GM19463 (cell line): ENCODE measurements around the gene GGA2.
A peak's percentile ranks its signal among the peaks of the same experiment; 100 is the strongest.
"Not testable (repeated sequence)": the region's sequence is repeated elsewhere in the genome, so short reads cannot be mapped to it uniquely, and the experiment has no call there.

ENCODE experiments used
- ATAC-seq: cut with Tn5 transposase; IDR thresholded peaks from one replicate; pipeline ENCODE4 v1.9.1; 2021; ENCODE audit warnings: mild to moderate bottlenecking, moderate library complexity; ENCODE audit not compliant: unreplicated experiment

Gene GGA2

DNA sequence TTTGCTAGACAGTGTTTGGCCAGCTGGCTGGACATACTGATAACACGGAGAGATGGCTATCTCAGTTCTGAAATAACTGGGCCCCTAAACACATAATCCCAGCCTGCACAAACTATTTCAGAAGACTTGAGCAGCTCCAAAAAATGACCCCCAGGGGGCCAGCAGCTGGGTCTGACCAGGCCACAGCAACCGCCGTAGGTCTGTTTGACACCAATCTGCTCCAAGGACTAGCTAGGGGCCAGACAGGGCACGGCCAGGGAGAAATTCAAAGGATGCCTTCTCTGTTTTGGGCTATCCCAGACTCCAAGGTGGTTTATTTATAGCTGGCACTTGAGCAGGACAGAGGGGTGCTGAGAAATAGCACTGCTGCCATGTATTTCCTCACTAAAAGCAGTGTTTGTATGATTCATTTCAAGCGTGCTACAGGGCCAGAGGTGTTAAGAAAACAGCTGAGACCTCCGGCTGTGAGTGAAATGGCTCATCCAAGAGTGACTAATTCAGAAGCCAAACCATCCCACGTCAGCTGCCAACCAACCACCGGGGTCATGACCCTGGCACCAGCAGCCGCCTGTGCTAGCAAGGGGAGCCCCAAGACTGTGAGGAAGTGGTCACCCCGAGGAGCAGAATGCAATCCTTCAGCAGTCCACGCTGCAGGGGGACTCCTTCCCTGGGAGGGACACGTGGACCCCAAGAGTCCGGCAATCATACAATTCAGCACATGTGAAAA, 5.7 kb downstream of the GGA2 start:
- peak; percentile 73 for ATAC-seq

DNA sequence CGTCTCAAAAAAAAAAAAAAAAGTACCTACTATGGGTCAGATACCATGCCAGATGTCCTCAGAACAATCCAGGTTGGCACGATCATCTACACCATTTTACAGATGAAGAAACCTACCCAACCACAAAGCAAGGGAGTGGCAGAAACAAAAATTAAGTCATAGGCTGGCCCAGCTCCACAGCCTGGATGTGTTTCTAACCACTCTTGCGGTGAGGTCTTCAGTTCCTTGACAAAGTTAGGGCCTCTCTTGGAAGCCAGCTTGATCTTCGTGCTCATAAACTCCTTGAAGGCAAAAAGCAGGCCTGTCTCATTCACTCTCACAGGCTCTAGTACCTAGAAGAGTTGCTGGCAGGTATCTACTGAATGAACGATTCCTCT, 6.2 kb downstream of the GGA2 start:
- ATAC-seq, result peak; percentile 15

DNA sequence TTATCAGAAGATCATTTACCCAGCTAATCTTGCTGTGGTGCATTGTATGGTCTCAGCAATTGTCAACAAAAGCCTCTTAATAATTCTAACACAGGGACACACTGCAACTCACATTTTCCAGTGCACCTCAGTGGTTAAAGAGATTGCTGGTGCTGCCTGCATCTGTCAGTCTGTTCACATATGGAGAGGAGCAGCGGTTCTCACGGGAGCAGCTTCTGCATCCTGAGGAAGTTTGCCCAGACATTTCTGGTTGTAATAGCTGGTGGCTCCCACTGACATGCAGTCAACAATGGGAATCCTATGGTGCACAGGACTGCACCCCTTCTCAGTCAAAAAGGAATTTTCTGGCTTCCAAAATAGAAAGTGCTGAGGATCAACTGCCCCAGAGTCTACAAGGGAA, 7.8 kb downstream of the GGA2 start:
- ATAC-seq, result no peak

DNA sequence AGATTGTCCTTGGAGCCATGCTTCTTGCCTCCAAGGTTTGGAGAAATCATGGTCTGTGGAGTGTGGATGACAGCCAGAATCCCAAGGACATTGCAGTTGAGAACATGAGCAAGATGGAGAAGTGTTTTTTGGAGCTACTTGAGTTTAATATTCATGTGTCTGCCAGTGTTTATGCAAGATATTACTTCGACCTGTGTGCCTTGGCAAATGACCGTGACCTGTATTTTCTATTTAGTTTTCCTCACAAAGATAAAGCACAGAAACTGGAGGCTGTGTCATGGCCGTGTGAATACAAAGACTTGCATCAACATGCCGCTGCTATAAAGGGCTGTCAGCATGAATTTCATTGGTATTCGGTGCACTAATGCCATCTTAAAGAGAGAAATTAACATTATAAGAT, 9.0 kb downstream of the GGA2 start:
- ATAC-seq, result no peak

DNA sequence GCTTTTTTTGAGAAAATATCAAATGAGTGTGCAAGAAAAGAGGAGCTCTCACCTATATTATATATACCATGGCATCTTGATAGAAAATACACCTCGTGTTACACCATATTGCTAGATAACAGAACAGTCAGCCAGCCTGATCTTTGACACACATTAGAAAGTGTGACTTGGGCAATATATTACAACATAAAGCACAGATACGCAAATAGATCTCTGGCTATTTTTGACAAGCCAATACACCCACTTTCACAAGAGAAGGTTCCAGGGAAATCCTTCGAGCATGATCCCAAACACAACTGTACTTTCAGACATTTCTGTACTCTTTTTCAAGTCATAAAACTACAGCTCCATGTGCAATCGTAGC, 9.4 kb downstream of the GGA2 start:
- no peak for ATAC-seq

DNA sequence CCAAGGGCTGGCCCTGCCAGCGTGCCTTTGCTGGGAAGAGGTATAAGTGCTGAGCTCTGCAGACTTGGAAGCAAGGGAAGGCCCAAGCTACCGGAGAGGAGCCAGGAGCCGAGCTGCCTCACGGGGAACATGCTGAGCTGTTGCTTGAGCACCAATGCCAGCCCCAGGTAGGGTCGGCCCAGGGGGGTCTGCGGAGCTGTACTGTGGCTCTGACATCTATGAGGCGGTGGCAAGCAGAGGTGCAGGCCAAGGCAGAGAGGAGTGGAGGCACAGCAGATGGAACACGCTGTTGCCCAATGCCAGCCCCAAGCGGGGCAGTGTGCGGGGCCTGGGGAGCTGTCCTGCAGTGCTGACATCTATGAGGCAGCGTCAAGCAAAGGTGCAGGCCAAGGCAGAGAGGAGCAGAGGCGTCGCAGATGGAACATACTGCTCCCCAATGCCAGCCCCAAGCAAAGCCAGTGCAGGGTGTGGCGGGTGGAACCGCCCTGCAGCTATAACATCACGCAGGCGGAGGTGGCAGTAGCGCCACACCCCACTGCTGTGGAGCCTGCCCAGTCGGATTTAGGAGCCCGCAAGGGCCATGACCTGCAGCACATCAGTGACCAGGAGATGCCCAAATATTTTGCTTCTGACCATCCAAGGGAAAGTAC, 10.0 kb downstream of the GGA2 start:
- ATAC-seq, result no peak

DNA sequence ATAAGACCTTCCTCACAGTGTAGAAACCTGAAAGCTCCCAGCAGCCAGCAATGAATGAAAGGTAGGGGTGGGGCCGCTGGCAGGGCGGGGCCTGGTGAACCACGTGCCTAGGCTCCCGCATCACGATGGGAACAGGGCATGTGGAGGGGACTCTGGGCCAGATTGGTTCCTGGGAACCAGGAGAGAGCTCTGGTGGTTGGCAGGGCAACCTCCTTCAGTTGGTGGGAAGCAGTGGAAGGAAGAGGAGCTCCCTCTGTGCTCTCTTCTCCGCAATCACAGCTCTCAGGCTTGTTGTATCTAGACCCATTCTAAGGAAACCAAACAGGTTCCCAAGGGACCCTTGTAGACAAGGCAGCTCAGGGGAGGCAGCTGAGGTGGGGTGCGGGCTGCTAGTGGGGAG, 10.5 kb downstream of the GGA2 start:
- no peak for ATAC-seq

DNA sequence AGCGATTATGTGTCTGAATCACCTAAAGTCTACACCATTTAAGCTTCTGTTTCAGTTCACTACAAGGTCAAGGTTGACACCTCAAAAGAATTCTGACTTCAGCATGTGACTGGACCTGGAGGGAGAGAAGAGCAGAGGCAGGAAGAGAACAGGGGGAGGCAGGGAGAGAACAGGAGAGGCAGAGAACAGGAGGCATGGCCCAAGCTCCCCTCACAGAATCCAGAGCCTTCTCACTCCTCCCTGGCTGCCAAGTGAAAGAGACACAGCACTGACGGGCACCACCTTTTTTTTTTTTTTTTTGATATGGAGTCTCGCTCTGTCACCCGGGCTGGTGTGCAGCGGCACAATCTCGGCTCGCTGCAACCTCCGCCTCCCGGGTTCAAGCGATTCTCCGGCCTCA, 11.4 kb downstream of the GGA2 start:
- no peak for ATAC-seq

DNA sequence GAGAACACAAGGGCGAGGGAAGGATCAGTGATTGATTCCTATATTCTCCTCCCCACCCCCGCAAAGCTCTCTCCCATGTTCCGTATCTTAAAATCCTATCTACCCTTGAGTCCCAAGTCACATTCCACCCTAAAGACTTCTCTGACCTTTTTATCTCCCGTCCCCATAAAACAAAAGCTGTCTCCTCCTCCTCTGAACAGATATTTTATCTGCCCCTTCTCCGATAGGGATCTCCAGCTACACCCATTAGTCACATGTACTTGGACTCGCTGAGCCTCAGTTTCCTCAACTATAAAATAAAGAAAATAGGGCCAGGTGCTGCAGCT, 12.8 kb downstream of the GGA2 start:
- no peak for ATAC-seq

DNA sequence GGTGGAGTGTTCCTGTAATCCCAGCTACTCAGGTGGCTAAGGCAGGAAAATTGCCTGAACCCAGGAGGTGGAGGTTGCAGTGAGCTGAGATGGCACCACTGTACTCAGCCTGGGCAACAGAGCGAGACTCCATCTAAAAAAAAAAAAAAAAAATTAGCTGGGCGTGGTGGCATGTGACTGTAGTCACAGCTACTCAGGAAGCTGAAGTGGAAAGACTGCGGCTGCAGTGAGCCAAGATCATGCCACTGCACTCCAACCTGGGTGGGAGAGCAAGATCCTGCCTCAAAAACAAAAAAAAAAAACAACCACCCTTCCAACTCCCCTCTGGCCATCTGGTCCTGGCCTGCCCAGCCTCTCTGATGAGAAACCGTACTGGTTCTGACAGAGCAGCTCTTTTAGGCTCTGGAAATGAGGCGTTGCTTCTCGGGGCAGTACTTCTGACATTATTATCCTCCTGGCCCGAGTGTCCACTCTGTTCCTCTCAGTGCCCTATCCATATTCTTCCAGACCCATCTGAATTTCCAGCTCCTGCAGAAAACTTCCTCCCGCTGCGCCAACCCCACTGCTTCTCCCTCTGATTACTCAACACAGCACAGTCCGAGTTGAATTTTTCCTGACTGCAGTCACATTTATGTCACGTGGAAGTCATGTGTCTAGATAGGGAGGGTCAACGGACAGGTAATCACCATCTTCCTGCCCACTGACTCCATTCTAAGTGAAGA, 13.3 kb downstream of the GGA2 start:
- no peak for ATAC-seq

DNA sequence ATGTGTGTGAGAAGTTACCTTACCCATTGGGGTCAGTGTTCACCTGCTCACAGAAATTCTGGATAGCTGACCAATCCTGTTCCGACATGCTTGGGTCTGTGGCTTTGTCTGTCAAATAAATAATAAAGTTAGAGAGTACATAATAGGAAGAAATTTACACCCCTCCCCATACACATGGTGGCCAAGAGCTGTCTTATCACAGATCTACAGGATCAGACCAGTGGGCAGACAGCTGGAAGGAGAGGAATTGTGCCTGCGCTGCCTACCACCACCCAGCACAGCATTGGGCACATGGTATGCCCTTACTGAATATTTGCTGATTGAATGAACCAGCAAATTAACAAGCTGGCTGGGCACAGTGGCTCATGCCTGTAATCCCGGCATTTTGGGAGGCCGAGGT, 14.6 kb downstream of the GGA2 start:
- no peak for ATAC-seq

DNA sequence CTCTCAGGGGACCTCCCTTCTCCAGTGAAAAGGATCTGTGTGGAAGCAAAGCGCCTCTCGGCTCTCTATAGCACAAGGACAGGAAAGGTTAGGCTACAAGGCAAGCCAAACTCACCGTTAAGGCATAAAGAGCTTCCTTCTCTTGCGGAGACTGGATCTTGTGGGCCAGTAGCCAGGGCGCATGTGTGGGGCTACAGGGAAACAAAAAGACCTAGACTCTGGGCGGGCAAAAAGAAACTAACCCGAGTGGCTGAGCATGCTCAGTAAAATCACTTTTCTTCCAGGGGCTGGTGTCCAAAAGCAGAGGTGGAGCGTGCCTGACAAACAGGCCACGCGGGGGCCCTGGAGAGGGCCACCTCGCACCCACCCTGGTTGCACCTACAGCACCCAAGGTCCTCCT, 16.1 kb downstream of the GGA2 start:
- ATAC-seq, result no peak

DNA sequence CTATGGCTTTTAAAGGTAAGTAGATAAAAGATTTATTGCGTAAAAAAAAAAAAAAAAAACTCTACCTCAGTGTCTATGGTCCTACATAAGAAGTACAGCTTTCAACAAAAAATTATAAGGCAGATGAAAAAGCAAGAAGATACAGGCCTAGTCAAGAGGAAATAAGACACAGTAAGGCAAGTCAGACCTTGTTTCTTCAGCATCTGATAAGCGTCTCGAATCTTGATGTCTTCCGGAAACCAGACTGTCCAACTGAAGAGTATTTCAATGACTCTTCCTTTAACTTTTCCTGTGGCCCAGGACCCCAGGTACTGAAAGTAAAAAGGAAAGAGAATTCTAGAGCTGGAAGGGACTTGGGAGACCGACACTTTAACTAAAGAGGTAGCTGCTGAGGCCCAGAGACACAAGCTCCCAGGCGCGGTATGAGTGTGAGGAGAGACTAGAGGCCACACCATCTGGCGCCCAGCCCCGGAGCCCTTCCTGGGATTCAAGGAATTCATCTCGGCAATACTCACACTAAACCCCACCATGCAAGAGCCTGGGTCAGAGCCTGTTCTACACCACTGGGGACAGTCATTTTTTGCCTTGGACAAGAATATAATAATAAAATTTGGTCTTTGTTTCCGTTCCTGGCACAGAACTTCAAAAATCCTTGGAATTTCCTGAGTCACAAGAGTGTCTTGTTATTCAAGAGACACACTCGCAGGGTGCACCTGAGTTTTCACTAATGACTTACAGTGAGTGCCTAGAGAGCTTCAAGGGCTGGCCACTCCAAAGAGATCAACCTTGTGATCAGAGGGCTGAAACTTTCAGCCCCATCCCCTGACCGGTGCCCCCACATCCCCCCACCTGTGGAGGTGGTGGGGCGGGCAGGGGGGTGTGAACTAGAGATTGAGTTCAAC, 18.6 kb downstream of the GGA2 start:
- no peak for ATAC-seq

DNA sequence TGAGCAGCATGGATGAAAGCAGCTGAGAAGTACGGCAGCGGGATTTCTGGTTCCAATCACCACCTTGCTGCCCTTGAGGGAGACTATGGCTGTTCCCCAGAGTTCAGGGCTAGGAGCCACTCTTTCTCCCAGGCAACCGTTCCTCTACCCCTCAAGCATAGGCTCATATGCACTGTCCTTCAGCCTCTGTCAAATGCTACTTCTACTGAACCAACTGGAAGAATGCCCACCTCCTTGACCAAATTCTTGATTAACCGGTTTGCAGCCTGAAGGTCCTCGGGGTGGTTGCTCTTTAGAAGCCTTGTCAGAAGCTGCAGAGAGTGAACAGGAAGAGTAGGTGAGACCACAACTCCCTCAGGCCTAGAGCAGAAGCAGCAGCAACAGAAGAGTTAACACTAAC, 23.8 kb downstream of the GGA2 start:
- ATAC-seq, result no peak

DNA sequence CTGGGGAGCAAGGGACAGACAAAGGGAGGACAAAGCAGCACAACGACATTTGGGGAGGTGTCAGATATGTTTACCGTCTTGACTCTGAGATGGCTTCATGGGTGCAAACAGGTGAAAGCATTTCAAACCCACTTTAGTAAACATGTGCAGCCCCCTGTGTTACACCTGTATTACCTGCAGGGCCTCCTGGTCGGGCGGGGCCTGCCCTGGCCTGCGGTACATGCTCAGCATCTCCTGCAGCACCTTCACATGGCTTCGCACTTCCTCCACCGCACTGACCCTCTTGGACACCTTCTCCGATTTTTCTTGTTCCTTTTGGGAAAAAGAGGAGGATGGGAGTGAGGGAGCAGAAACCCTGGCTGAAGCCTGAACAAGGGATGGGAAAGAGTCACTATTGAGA, 24.5 kb downstream of the GGA2 start:
- ATAC-seq, result no peak

DNA sequence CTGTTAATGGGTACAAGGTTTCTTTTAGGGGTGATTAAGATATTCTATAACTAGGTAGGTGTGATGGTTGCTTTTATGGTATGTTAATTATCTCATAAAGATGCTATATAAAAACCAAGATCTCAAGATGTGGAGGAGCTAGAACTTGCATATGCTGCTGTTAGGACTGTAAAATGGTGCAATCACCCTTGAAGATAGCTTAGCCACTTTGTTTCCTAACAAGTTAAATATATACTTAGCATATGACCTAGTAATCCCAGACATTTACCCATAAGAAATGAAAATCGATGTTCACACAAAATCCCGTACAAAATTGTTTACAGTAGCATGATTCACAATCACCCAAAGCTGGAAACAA, 25.1 kb downstream of the GGA2 start:
- ATAC-seq, result no peak

DNA sequence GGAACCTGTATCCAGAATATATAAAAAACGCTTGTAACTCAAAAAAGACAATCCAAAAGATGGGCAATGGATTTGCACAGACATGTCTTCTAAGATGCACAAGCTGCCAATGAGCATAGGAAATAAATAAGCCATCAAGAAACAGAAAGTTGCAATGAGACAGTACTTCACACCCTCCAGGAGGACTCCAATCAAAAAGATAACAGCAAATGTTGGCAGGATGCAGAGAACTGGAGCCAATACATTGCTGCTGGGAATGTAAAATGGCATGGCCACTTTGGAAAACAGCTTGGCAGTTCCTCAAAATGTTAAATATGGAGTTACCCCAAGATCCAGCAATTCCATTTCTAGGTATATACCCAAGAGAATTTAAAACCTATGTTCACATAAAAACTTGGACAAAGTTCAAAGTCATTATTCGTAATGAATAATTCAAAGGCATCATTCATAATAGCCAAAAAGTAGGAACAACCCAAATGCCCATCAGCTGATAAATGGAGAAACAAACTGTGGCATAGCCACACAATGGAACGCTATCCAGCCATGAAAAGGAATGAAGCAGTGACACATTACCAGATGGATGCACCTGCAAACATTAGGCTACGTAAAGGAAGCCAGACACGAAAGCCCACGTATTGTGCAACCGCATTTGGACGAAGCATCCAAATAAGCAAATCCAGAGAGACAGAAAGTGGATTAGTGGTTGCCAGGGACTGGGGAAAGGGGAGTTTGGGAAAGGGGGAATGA, 25.6 kb downstream of the GGA2 start:
- no peak for ATAC-seq

DNA sequence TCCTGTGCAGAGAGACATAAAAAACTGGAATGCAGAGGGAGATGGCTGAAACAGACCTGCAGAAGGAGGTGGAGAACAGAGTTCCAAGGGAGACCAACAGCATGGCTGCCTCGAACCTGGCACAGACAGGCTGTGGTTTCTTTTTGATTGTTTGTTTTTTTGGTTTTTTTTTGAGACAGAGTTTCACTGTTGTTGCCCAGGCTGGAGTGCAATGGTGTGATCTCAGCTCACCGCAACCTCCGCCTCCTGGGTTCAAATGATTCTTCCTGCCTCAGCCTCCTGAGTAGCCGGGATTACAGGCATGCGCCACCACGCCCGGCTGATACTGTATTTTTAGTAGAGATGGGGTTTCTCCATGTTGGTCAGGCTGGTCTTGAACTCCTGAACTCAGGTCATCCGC, 26.8 kb downstream of the GGA2 start:
- not testable (repeated sequence) for ATAC-seq

DNA sequence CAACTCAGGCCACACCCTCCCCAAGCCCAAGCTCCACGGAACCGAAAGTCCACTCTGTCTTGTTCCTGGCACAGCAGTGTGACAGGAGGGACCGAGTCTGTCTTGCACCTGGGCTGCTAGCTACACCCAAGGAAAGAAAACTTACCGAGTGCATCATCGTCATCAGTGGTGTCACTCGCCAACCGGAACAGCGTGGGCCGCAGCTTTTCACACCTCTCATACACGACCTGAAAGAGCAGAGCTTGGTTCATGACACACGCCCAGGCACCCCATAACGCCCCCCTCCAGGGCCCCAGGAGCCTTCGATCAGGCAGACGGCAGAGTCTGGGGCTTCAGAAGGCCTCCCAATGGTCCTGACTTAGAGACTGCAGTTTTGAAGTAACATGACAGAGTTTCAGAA, 27.5 kb downstream of the GGA2 start:
- no peak for ATAC-seq

DNA sequence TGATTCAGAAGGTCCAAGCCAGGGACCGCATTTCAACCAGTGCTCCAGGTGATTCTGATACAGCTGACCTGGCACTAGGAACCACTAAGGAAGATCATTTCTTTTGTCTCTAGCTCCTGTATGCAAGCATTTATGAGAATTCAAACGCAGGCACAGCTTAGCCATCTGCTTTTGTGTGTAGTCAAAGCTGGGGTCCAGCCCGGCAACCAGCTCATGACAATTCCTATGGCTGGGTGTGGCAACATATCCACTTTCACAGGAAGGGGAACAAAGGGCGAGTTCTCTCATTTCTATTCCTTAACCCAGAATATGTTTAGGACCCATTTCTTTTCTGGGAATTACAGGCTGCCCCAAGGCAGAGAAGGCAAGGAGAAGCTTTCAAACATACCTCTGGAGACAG, 30.0 kb downstream of the GGA2 start:
- ATAC-seq, result no peak

DNA sequence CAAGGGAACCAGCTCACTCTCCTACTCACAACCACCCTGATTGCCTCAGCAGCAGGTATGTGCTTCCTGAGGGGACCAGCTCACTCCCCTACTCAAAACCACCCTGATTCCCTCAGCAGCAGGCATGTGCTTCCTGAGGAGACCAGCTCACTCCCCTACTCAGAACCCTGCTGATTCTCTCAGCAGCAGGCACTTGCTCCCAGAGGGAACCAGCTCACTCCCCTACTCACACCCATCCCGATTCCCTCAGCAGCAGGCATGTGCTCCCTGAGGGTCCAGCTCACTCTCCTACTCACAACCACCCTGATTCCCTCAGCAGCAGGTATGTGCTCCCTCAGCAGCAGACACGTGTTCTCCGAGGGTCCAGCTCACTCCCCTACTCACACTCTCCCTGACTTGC, 31.2 kb downstream of the GGA2 start:
- no peak for ATAC-seq
